Inferior parietal cortex (tissue), 1 donor: ENCODE data around the gene TPRG1.

Experiments used
- DNase-seq: peaks from one replicate; pipeline ENCODE4 v3.0.0-alpha.2; 2016; ENCODE audit errors: extremely low spot score

TPRG1 gene

DNA sequence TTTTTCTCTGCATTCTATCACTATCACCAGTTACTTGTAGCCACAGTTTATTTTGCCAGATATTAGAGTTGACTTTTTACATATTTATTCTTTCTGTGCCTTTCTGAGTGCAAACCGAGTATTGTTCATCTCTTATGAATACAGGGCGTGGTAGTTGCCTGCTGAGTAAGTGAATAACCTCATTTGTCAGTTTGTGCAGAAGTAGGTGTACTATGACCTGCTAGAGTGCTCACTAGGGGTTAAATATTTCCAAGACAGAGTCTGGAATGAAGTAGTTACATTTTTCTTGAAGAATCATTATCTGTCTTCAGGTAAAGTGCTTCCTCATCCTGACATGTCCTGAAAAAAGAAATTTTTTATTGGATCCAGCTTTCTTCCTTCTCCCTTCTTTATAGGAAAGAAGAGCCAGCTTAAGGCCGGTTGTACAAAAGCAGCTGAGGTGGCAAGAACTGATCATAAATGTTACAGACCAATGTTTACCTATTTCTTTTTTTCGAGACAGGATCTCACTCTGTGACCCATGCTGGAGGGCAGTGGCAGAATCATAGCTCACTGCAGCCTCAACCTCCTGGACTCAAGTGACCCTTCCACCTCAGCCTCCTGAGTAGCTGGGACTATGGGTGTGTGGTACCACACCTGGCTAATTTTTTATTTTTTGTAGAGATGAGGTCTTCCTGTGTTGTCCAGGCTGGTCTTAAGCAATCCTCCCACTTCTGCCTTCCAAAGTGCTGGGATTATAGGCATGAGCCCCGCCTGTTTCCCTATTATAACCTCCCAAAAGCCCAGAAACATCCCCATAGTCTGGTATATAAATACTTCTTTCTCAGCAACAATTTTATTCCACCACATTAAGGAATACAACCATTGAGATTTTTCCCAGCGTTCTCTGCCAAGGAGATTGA, 182.5 kb downstream of the TPRG1 start:
- DNase-seq, result no peak

- DNase-seq, result no peak
Measured at GRCh38 chr3:189355115-189355480, 183.3 kb downstream of the TPRG1 start.

GRCh38 chr3:189355481-189356201, 183.9 kb downstream of the TPRG1 start:
- no peak for DNase-seq

DNA sequence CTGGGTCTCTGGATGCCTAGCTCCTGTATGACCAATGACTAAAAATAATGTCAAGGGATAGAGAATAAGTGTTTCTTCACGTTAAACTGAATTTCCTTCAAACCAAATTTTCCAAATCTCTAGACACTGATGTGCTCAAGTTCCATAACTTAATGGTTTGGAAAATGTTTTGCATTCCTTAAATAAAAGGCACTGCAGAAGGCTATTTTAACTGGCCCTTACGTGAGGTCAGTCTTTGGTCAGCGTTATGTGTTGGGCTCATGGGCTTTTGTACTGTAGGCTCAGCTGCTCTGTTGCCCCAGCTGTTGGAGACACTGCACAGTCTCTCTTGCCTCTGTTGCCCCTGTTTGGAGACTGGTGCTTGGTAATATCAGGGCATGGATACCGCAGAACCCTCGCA, 188.5 kb downstream of the TPRG1 start:
- no peak for DNase-seq

DNA sequence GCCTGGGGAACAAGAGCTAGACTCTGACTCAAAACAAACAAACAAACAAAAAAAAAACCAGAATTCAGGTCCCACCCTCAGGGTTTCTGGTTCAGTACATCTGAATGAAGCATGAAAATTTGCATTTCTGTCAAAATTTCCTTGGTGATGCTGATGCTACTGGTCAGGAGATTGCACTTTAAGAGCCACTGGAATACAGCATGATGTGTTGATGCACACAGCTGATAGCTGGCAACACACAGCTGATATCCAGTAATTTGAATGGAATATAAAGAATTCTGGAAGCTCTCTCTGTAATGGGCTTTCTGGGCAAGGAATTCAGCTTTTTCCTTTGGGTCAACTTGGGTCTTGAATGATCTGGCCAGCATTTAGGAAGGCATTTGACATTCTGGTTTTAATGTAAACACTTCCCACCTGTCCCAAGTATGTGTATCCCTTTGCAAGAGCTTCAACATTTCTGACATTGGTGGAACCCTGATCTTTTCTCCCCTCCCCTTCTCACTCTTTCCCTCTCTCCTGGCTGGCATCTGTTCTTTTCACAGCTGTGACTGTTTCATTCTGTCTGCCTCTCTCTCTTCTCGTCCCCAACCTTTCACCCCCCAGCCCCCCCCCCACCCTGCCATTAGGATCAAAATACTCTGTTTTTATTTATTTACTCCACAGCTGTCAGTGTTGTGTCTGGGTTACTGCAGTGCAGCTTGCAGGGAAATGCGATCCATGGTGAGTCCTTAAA, 189.5 kb downstream of the TPRG1 start:
- DNase-seq, result no peak

DNA sequence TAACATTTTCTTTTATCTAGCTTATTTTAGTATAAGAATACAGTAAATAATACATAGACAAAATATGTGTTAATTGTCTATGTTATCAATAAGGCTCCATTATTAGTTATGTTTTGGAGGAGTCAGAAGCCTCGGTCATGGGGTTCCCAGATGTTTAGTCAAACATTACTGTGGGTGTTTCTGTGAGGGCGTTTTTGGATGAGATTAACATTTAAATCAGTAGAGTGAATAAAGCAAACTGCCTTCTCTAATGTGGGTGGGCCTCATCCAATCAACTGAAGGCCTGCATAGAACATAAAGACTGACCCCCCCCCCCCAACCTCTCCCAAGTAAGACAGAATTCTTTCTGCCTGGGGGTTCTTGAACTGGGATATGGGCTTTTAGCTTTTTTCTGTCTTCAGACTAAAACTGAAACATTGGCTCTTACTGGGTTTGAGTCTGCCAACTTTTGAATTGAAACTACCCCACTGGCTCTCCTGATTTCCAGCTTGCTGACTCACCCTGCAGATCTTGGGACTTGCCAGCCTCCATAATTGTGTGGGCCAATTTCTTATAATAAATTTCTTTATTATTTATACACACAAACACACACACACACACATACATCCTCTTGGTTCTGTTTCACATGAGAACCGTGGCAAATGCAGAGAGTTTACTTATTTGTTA, 192.0 kb downstream of the TPRG1 start:
- DNase-seq, result no peak

DNA sequence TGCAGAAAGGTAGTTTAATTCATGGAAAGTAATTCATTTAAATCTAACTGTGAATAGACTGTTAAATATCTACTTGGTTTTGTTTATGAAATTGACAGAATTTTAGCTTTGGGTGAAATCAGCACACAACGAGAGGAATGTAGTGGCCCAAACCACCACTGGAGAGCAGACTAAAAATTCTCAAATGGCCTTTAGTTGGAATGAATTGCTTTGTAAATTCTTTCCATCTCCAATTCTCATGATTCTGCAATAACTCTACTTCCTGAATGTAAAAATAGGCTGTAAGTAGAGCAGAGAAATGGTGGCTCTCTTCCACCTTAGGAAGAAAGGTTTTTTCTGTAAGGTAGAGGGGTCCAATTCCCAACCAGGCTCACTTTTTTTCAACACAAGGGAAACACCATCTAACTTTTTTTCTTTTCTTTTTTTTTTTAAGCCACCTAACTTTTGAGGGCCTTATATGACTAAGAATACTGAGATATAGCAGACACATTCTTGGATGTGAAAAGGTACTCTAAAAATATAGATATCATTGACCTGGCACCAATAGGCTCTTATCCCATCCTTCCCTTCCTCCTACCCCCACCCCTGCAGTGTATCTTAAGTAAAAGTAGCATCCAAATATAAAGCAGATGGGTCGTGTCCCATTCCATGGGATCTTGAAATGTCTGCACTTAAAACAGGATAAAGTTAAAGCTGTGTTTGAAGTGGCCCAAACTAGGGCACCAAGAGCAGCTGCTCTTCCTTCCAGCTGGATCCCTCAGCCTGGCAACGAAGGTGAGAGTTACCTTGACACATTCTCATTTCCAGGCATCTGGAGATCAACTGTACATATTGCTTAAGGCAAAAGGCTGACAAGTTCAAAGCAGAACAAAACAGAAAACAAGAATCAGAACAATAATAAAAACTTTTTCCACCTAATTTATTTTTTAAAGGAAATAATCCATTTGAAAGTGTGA, 194.1 kb downstream of the TPRG1 start:
- DNase-seq, result no peak

DNA sequence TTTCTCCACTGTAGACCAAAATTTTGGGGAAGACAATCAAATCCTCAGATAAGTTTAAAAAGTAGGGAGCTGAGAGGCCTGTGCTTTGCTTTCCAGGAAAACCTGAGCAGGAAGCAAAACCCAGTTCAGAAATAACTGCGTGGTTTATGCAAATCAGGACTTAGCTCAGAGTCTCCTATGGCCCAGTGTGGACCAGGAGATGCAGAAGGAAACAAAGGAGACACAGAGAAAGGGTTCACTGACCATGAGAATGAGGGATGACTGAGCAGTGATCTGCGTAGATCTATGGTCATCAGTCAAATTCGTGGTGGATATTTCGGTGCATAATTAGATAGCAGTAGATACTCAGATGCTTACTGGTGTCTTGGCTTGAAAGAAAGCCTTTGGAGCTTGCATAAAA, 196.6 kb downstream of the TPRG1 start:
- no peak for DNase-seq

DNA sequence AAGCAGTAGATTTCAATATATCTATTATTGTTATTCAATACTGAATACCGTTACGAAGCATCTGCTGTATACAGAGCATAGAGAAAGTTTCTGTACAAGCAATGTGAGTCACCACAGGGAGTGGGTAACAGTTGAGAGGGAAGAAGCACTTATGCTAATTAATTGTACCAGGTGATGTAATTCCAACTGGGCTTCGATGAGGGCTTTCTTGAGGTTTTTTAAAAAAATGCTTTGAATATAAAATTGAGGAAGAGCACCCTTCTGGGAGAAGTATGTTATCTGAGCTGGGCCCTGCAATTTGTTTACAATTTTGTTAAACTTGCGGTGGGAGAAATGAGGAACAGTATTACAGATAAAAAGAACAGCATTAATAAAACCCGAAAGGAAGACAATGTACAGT, 197.9 kb downstream of the TPRG1 start:
- no peak for DNase-seq

GRCh38 chr3:189372243-189372642, 200.5 kb downstream of the TPRG1 start:
- no peak for DNase-seq
